H1 (cell line): ENCODE measurements around the gene ZNF775. TPM values are rescaled to one million over a fixed set of nuclear protein-coding genes. Genes with fewer than 3 reads are reported as not detected.

Source experiments
- CTCF ChIA-PET: fragments of 300-600 bp; sonication (Branson Sonifier 250); formaldehyde crosslinking; loops from one replicate; lab custom pipeline; 2021; ENCODE audit not compliant: partially characterized antibody; lab: Charles Lee
- POLR2A ChIA-PET: fragments of 300-600 bp; sonication (Branson Sonifier 250); formaldehyde crosslinking; loops from one replicate; lab custom pipeline; 2021; ENCODE audit warnings: inconsistent platforms; ENCODE audit not compliant: partially characterized antibody; lab: Charles Lee
- DNase-seq, 2 experiments: peaks; one replicate each; pipeline versions ENCODE4 v3.0.0 to v3.0.0-alpha.2; 2010 to 2022; ENCODE audit warnings: low spot score in 2 of 2, low read depth in 1 of 2, mixed read lengths in 1 of 2
- FAIRE-seq: peaks from 2 replicates; lab custom pipeline; 2011; peaks lifted over from hg19 to GRCh38; lab: Jason Lieb, UNC
- H2AFZ ChIP-seq: 2 replicates; pipeline ENCODE4 v1.8.1; 2012; ENCODE audit warnings: low read length, inconsistent platforms
- H2AK5ac ChIP-seq: 2 replicates; pipeline ENCODE4 v1.6.1; 2013; ENCODE audit warnings: low read depth, low read length
- H2BK120ac ChIP-seq: replicated peaks from 2 replicates; pipeline ENCODE3; 2013; ENCODE audit warnings: low read depth, low read length, inconsistent platforms
- H2BK12ac ChIP-seq: 2 replicates; pipeline ENCODE4 v1.6.1; 2013; ENCODE audit warnings: low read depth, low read length
- H2BK15ac ChIP-seq: 2 replicates; pipeline ENCODE4 v1.6.1; 2013; ENCODE audit warnings: low read length
- H2BK20ac ChIP-seq: 2 replicates; pipeline ENCODE4 v1.6.1; 2013; ENCODE audit warnings: low read length
- H2BK5ac ChIP-seq: 2 replicates; pipeline ENCODE4 v1.6.1; 2013; ENCODE audit warnings: low read depth, low read length
- H3K14ac ChIP-seq: 2 replicates; pipeline ENCODE4 v1.6.1; 2013; ENCODE audit warnings: inconsistent platforms; ENCODE audit not compliant: insufficient read length
- H3K18ac ChIP-seq: 2 replicates; pipeline ENCODE4 v1.6.1; 2013; ENCODE audit warnings: low read length; ENCODE audit errors: extremely low read depth
- H3K23ac ChIP-seq: 2 replicates; pipeline ENCODE4 v1.6.1; 2013; ENCODE audit warnings: inconsistent platforms; ENCODE audit not compliant: insufficient read length
- H3K23me2 ChIP-seq: 2 replicates; pipeline ENCODE4 v1.6.1; 2013; ENCODE audit warnings: low read depth, low read length
- H3K27ac ChIP-seq: 2 replicates; pipeline ENCODE4 v1.6.1; 2011; ENCODE audit warnings: low read depth, low read length, inconsistent platforms
- H3K27me3 ChIP-seq, 4 experiments: replicated peaks in 1 of 4; 1 replicate in 1 of 4; 2 replicates in 3 of 4; pipeline versions ENCODE4 v1.6.1 to v1.8.1; 2011 to 2013; ENCODE audit warnings: low read length in 3 of 4, mild to moderate bottlenecking in 3 of 4, inconsistent platforms in 2 of 4, mixed read lengths in 2 of 4, moderate library complexity in 1 of 4; ENCODE audit not compliant: control insufficient read depth in 3 of 4, insufficient read depth in 3 of 4; ENCODE audit errors: extremely low read depth in 1 of 4
- H3K36me3 ChIP-seq, 4 experiments: 2 replicates each; pipeline versions ENCODE4 v1.6.1 to v1.8.1; 2011 to 2013; ENCODE audit warnings: mild to moderate bottlenecking in 4 of 4, low read length in 3 of 4, moderate library complexity in 2 of 4, control low read depth in 1 of 4, inconsistent platforms in 1 of 4; ENCODE audit not compliant: insufficient read depth in 4 of 4, control insufficient read depth in 2 of 4
- H3K4ac ChIP-seq: replicated peaks from 2 replicates; pipeline ENCODE3; 2013; ENCODE audit warnings: low read length, low read depth, mixed read lengths, inconsistent platforms; ENCODE audit not compliant: insufficient read length
- H3K4me1 ChIP-seq, 4 experiments: replicated peaks in 1 of 4; 1 replicate in 1 of 4; 2 replicates in 3 of 4; pipeline versions ENCODE4 v1.6.1 to v1.8.1; 2011 to 2013; ENCODE audit warnings: low read length in 3 of 4, inconsistent platforms in 2 of 4, mixed read lengths in 1 of 4; ENCODE audit not compliant: insufficient read depth in 4 of 4, control insufficient read depth in 3 of 4
- H3K4me2 ChIP-seq, 2 experiments: 2 replicates each; pipeline versions ENCODE4 v1.6.1 to v1.8.1; 2011 to 2013; ENCODE audit warnings: low read depth in 2 of 2, low read length in 2 of 2, control low read depth in 1 of 2, inconsistent platforms in 1 of 2, mild to moderate bottlenecking in 1 of 2; ENCODE audit not compliant: insufficient read depth in 1 of 2
- H3K4me3 ChIP-seq, 4 experiments: fragments of 200-600, 300-600 bp in 1 of 4; sonication (generic), shearing (Covaris generic), sonication (Bioruptor Twin) in 1 of 4; 2 replicates each; pipeline versions ENCODE4 v1.5.1 to v1.8.1; 2011 to 2016; ENCODE audit warnings: low read length in 4 of 4, low read depth in 3 of 4, control low read depth in 2 of 4, inconsistent platforms in 2 of 4, mild to moderate bottlenecking in 2 of 4, mixed read lengths in 1 of 4, moderate library complexity in 1 of 4; ENCODE audit not compliant: insufficient read depth in 2 of 4; ENCODE audit errors: extremely low read depth in 1 of 4
- H3K56ac ChIP-seq: replicated peaks from 2 replicates; pipeline ENCODE3; 2013; ENCODE audit warnings: low read depth, mild to moderate bottlenecking, mixed read lengths, low read length, inconsistent platforms; ENCODE audit not compliant: insufficient read length
- H3K79me1 ChIP-seq: 2 replicates; pipeline ENCODE4 v1.6.1; 2013; ENCODE audit warnings: low read depth, low read length, control low read depth
- H3K79me2 ChIP-seq, 2 experiments: 2 replicates each; pipeline versions ENCODE4 v1.6.1 to v1.8.1; 2012 to 2013; ENCODE audit warnings: low read length in 2 of 2, mild to moderate bottlenecking in 2 of 2, inconsistent platforms in 1 of 2; ENCODE audit not compliant: insufficient read depth in 2 of 2, control insufficient read depth in 1 of 2
- H3K9ac ChIP-seq, 4 experiments: replicated peaks in 1 of 4; 1 replicate in 1 of 4; 2 replicates in 3 of 4; pipeline versions ENCODE4 v1.6.1 to v1.8.1; 2011 to 2013; ENCODE audit warnings: low read depth in 3 of 4, low read length in 3 of 4, control low read depth in 2 of 4, mild to moderate bottlenecking in 2 of 4, moderate library complexity in 2 of 4, inconsistent platforms in 1 of 4; ENCODE audit errors: extremely low read depth in 1 of 4
- H3K9me3 ChIP-seq, 2 experiments: 2 replicates each; pipeline versions ENCODE4 v1.6.1 to v1.8.1; 2012 to 2013; ENCODE audit warnings: mild to moderate bottlenecking in 2 of 2, moderate library complexity in 2 of 2, control low read depth in 1 of 2, inconsistent platforms in 1 of 2, low read depth in 1 of 2, low read length in 1 of 2, mixed read lengths in 1 of 2; ENCODE audit not compliant: insufficient read depth in 2 of 2
- H4K20me1 ChIP-seq, 2 experiments: replicated peaks in 1 of 2; 2 replicates each; pipeline versions ENCODE3 to v1.8.1; 2011 to 2013; ENCODE audit warnings: inconsistent platforms in 2 of 2, low read length in 2 of 2, mild to moderate bottlenecking in 1 of 2; ENCODE audit not compliant: insufficient read depth in 2 of 2, control insufficient read depth in 1 of 2
- H4K5ac ChIP-seq: 2 replicates; pipeline ENCODE4 v1.6.1; 2013; ENCODE audit warnings: low read length, low read depth, mixed read lengths, inconsistent platforms; ENCODE audit not compliant: insufficient read length
- H4K8ac ChIP-seq: 2 replicates; pipeline ENCODE4 v1.8.0; 2013; ENCODE audit warnings: mild to moderate bottlenecking, moderate library complexity, low read length, inconsistent platforms; ENCODE audit not compliant: insufficient read depth; ENCODE audit errors: extremely low read depth
- H4K91ac ChIP-seq: replicated peaks from 2 replicates; pipeline ENCODE3; 2013; ENCODE audit warnings: low read length, mixed read lengths, inconsistent platforms; ENCODE audit not compliant: insufficient read length
- ASH2L ChIP-seq: fragments of 200-600, 300-600 bp; sonication (generic); IDR thresholded peaks from one replicate; pipeline ENCODE4 v1.7.1; 2017; ENCODE audit warnings: low read length
- ATF3 ChIP-seq: IDR thresholded peaks from 2 replicates; pipeline ENCODE4 v1.6.1; 2011; ENCODE audit warnings: low read depth, mild to moderate bottlenecking, low read length; ENCODE audit not compliant: insufficient read depth
- CREB1 ChIP-seq: IDR thresholded peaks from 2 replicates; pipeline ENCODE4 v1.6.1; 2012; ENCODE audit warnings: inconsistent platforms
- E2F6 ChIP-seq: IDR thresholded peaks from 2 replicates; pipeline ENCODE4 v1.6.1; 2012; ENCODE audit warnings: inconsistent platforms
- KDM1A ChIP-seq: fragments of 200-600, 300-600 bp; sonication (generic); IDR thresholded peaks from 2 replicates; pipeline ENCODE4 v1.7.1; 2016; ENCODE audit warnings: mild to moderate bottlenecking, low read length, borderline replicate concordance
- RXRA ChIP-seq: IDR thresholded peaks from 2 replicates; pipeline ENCODE4 v1.6.1; 2011; ENCODE audit warnings: low read depth, mild to moderate bottlenecking, low read length, moderate library complexity; ENCODE audit not compliant: insufficient read depth
- SIRT6 ChIP-seq: IDR thresholded peaks from one replicate; pipeline ENCODE4 v1.7.1; 2012; ENCODE audit warnings: low read length, inconsistent platforms
- SIX5 ChIP-seq: IDR thresholded peaks from 2 replicates; pipeline ENCODE4 v1.6.1; 2011; ENCODE audit warnings: mild to moderate bottlenecking, low read depth, low read length
- SP2 ChIP-seq: IDR thresholded peaks from 2 replicates; pipeline ENCODE4 v1.6.1; 2012; ENCODE audit warnings: mild to moderate bottlenecking, low read length, inconsistent platforms
- WGBS, 2 experiments: shearing (Covaris generic) in 1 of 2; methylation state at CpG; one replicate each; pipeline versions ENCODE4 v1.1.6 to v1.1.7; 2013 to 2015; ENCODE audit warnings: low lambda C conversion rate in 2 of 2, mixed read lengths in 2 of 2, inconsistent platforms in 1 of 2, low coverage in 1 of 2, missing lambda C conversion rate in 1 of 2; ENCODE audit not compliant: insufficient replicate concordance in 2 of 2, insufficient coverage in 1 of 2, insufficient read length in 1 of 2; ENCODE audit errors: extremely low coverage in 1 of 2, missing lambda C conversion rate in 1 of 2; 5-methylcytosine and 5-hydroxymethylcytosine counted together
- polyA plus RNA-seq, 7 experiments: library from polyadenylated mRNA; depleted of rRNA in 3 of 7; stranded (reverse) in 5 of 7; unstranded in 2 of 7; fragments of >200 nt in 5 of 7; fragments of 200-250 nt in 2 of 7; gene quantifications; 1 replicate in 5 of 7; 2 replicates in 1 of 7; 4 replicates in 1 of 7; pipeline versions ENCODE4 v1.2.1 to v1.2.3, GENCODE V29; 2011 to 2013; ENCODE audit warnings: missing spikeins in 2 of 7, mixed read lengths in 2 of 7
- total RNA-seq: library from RNA; stranded (reverse); fragmentation: NEBNext Ultra II Directional; extraction: Animal tissue kit (Norgen Biotek cat#: 25700); gene quantifications from 2 replicates; pipeline ENCODE4 v1.2.1, GENCODE V29; 2021

ZNF775 gene
- total and polyA plus RNA-seq, 2 of the 8 experiments (the other 6 are each of a cell fraction or from before 2014, with no cell fraction given): 13.6 to 21.5 TPM

GRCh38 chr7:150361807-150362621 lies 17.1 kb upstream of the ZNF775 start:
- H2AK5ac ChIP-seq: no peak overlapping the region
- no peak overlapping the region for H3K4me3 ChIP-seq
- peaks cover 13% of the 10 kb centered on the region; the same call in 1 of the 2 replicates for H3K23me2 ChIP-seq
- WGBS, 2 experiments: 77% methylated on average over 18 of the region's 18 CpGs; no CpG with 5 or more reads in 1 of the 2 experiments
- H2BK12ac ChIP-seq: no peak overlapping the region; the same call in 1 of the 2 replicates
- H3K18ac ChIP-seq: peak overlapping the region; percentile 56; the same call in 1 of the 2 replicates
- H3K27ac ChIP-seq: no peak overlapping the region
- H3K27me3 ChIP-seq: no peaks in the 10 kb centered on the region; a peak in 1 of 7 replicates
- no peaks in the 10 kb centered on the region; the same call in 1 of the 2 replicates for H3K79me1 ChIP-seq
- H3K4me1 ChIP-seq: peaks cover 14 to 23% (median 18%) of the 10 kb centered on the region in 4 experiments
- 0 out of 2 replicates have a peak overlapping the region, but pooled peaks have one; percentile 77 for H2BK15ac ChIP-seq
- H2BK20ac ChIP-seq: peak overlapping the region; percentile 89
- ChIA-PET CTCF (interaction anchor here (0.6 to 2.4 kb wide), 14 partner anchors 8 to 513 kb away, joined by 3 to 12 read pairs (median 4); a partner anchor contains a TSS), POLR2A (interaction anchor here (0.6 to 3.8 kb wide), 13 partner anchors 9 to 1218 kb away, joined by 3 to 43 read pairs (median 4); no protein-coding TSS in a partner anchor)
- no peaks in the 10 kb centered on the region for H3K36me3 ChIP-seq
- no peak for DNase-seq
- H3K9ac ChIP-seq: no peak overlapping the region
- peak overlapping the region; percentile 29; the same call in 1 of the 2 replicates for H2BK5ac ChIP-seq
- peak overlapping the region; percentile 71 for H2BK120ac ChIP-seq
- H3K14ac ChIP-seq: no peak overlapping the region
- H3K4me2 ChIP-seq: peak overlapping the region in 1 of 2 experiments; percentile 5; a peak in 1 of 4 replicates
- peaks cover 0 to 5% of the 10 kb centered on the region in 2 experiments for H4K20me1 ChIP-seq
- H4K8ac ChIP-seq: no peak overlapping the region; the same call in 1 of the 2 replicates
- no peak for FAIRE-seq
- H3K23ac ChIP-seq: no peak overlapping the region
- H3K79me2 ChIP-seq: no peaks in the 10 kb centered on the region
- H3K9me3 ChIP-seq: no peaks in the 10 kb centered on the region
- no peak overlapping the region for H2AFZ ChIP-seq
- no peak overlapping the region for H3K56ac ChIP-seq
- H4K91ac ChIP-seq: peak overlapping the region; percentile 44
- H3K4ac ChIP-seq: no peak overlapping the region
- H4K5ac ChIP-seq: no peak overlapping the region
- no peak for TF ChIP-seq E2F6
- no peak for TF ChIP-seq SP2
- no peak for TF ChIP-seq SIX5
- no peak for TF ChIP-seq ASH2L
- TF ChIP-seq RXRA: no peak
- TF ChIP-seq ATF3: no peak
- no peak for TF ChIP-seq CREB1
- no peak for TF ChIP-seq SIRT6
- no peak for TF ChIP-seq KDM1A
